GM12891 (cell line): ENCODE measurements around the gene CPO.

Source experiments
- PAX5 ChIP-seq: IDR thresholded peaks from 2 replicates; pipeline ENCODE4 v1.6.1; 2011; ENCODE audit warnings: low read length, moderate library complexity, mild to moderate bottlenecking; ENCODE audit not compliant: insufficient read depth, severe bottlenecking
- POLR2A ChIP-seq: IDR thresholded peaks from 2 replicates; pipeline ENCODE4 v1.6.1; 2011; ENCODE audit warnings: low read depth, low read length, control low read depth
- POLR2AphosphoS5 ChIP-seq: IDR thresholded peaks from 2 replicates; pipeline ENCODE4 v1.6.1; 2011; ENCODE audit warnings: low read depth, low read length, control low read depth
- POU2F2 ChIP-seq: IDR thresholded peaks from 2 replicates; pipeline ENCODE4 v1.6.1; 2011; ENCODE audit warnings: low read depth, mild to moderate bottlenecking, control low read depth, low read length, moderate library complexity
- SPI1 ChIP-seq: IDR thresholded peaks from 2 replicates; pipeline ENCODE4 v1.6.1; 2011; ENCODE audit warnings: low read depth, low read length, control low read depth
- TAF1 ChIP-seq: IDR thresholded peaks from 2 replicates; pipeline ENCODE4 v1.6.1; 2011; ENCODE audit warnings: low read depth, low read length, control low read depth

- no peak for TF ChIP-seq PAX5
- TF ChIP-seq POLR2A: no peak
- TF ChIP-seq TAF1: no peak
- no peak for TF ChIP-seq POLR2AphosphoS5
- TF ChIP-seq POU2F2: no peak
- no peak for TF ChIP-seq SPI1
These were observed 51.8 kb downstream of the CPO start for GRCh38 chr2:206991070-206991469.
